NCI-H2227 (cell line): Measurements from ENCODE around the gene TMEM63C.
"Not testable (repeated sequence)": the region's sequence is repeated elsewhere in the genome, so short reads cannot be mapped to it uniquely, and the experiment has no call there.

Experiments
- DNase-seq: peaks from one replicate; lab custom pipeline; 2025; ENCODE audit not compliant: unreplicated experiment; lab: John Stamatoyannopoulos, UW

Gene TMEM63C

GRCh38 chr14:77275601-77276017, 94.0 kb downstream of the TMEM63C start:
- DNase-seq = peak; percentile 60

GRCh38 chr14:77276295-77276935, 94.8 kb downstream of the TMEM63C start:
- DNase-seq = no peak

- no peak for DNase-seq
Measured at GRCh38 chr14:77276959-77277358, 95.4 kb downstream of the TMEM63C start.

GRCh38 chr14:77278461-77279230, 97.0 kb downstream of the TMEM63C start:
- no peak for DNase-seq

GRCh38 chr14:77279719-77280118, 98.1 kb downstream of the TMEM63C start:
- DNase-seq = no peak

- DNase-seq = not testable (repeated sequence)
Measured at GRCh38 chr14:77280921-77281320, 99.3 kb downstream of the TMEM63C start.

- no peak for DNase-seq
Measured at GRCh38 chr14:77281852-77282410, 100.3 kb downstream of the TMEM63C start.

- no peak for DNase-seq
Measured at GRCh38 chr14:77284066-77284465, 102.5 kb downstream of the TMEM63C start.

GRCh38 chr14:77284466-77284865, 102.9 kb downstream of the TMEM63C start:
- DNase-seq = no peak

GRCh38 chr14:77286576-77286975, 105.0 kb downstream of the TMEM63C start:
- DNase-seq = no peak

GRCh38 chr14:77290705-77291104, 109.1 kb downstream of the TMEM63C start:
- no peak for DNase-seq

GRCh38 chr14:77296155-77296554, 114.6 kb downstream of the TMEM63C start:
- peak; percentile 53 for DNase-seq

GRCh38 chr14:77296906-77297305, 115.3 kb downstream of the TMEM63C start:
- DNase-seq = no peak

- DNase-seq = no peak
Measured at GRCh38 chr14:77299771-77300170, 118.2 kb downstream of the TMEM63C start.

- DNase-seq = peak; percentile 77
Measured at GRCh38 chr14:77301103-77301502, 119.5 kb downstream of the TMEM63C start.

GRCh38 chr14:77302926-77303325, 121.3 kb downstream of the TMEM63C start:
- no peak for DNase-seq

- no peak for DNase-seq
Measured at GRCh38 chr14:77303417-77304156, 122.0 kb downstream of the TMEM63C start.

- DNase-seq = no peak
Measured at GRCh38 chr14:77305696-77306095, 124.1 kb downstream of the TMEM63C start.

- DNase-seq = no peak
Measured at GRCh38 chr14:77306416-77306815, 124.8 kb downstream of the TMEM63C start.

GRCh38 chr14:77306851-77307496, 125.4 kb downstream of the TMEM63C start:
- no peak for DNase-seq
